Mucosa of rectum (tissue), 2 donors: ENCODE data around the gene CRTAC1.

Experiments
- H3K27ac ChIP-seq, 2 donors: one replicate each; pipeline ENCODE4 v1.7.0; 2013; ENCODE audit warnings: inconsistent platforms in 2 of 2, low read depth in 2 of 2, low read length in 2 of 2
- H3K27me3 ChIP-seq, 2 donors: one replicate each; pipeline ENCODE4 v1.7.0; 2013; ENCODE audit warnings: low read length in 2 of 2; ENCODE audit not compliant: control insufficient read depth in 2 of 2, insufficient read depth in 2 of 2
- H3K36me3 ChIP-seq, 2 donors: one replicate each; pipeline ENCODE4 v1.7.0; 2013; ENCODE audit warnings: low read length in 2 of 2; ENCODE audit not compliant: control insufficient read depth in 2 of 2, insufficient read depth in 2 of 2
- H3K4me1 ChIP-seq, 2 donors: one replicate each; pipeline ENCODE4 v1.7.0; 2013; ENCODE audit warnings: low read length in 2 of 2, mild to moderate bottlenecking in 1 of 2; ENCODE audit not compliant: control insufficient read depth in 2 of 2, insufficient read depth in 2 of 2
- H3K4me3 ChIP-seq, 2 donors: one replicate each; pipeline ENCODE4 v1.7.0; 2013; ENCODE audit warnings: low read length in 2 of 2
- H3K9ac ChIP-seq, 2 donors: one replicate each; pipeline ENCODE4 v1.7.0; 2013; ENCODE audit warnings: low read length in 2 of 2, low read depth in 1 of 2, mild to moderate bottlenecking in 1 of 2
- H3K9me3 ChIP-seq, 2 donors: one replicate each; pipeline ENCODE4 v1.7.0; 2013; ENCODE audit warnings: low read length in 2 of 2; ENCODE audit not compliant: control insufficient read depth in 2 of 2
- donor health status: healthy.
- donor health status: Normal muscosa, but diverticular disease.

CRTAC1 gene

DNA sequence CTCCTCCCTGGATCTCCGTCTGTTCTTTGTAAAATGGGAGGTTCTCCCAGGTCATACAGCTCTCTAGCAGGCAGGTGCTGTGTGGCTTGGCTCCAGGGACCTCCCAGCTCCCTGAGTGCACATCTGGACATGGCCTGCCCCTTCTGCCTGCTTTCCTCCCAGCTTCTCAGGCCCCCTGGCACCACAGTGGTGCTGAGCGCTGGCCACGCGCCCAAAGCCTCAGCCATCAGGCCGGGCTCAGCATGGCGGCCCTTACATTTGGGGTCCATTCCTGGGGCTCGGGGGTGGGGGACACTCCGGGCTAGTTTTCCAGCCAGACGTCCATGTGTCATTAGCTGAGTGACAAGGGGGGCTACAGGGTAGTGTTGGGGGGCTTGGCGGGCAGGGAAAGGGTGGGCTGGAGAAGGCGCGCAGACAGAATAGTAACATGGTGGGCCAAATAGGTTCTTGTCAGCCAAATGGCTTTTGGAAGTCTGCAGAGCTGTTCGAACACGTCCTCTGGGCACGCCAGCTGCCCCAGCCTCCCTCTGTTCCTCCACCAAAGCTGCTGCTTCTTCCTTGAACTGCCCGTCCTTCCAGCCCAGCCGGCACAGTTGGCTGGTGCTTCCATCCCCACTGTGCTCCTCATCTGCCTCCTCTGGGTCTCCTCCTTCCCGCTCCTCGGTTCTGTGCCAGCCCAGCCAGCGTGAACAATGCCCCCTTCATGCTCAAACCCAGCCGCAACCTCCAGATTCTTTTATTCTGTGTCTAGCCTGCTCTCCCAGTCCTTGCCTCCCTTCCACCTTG lies 114.9 kb downstream of the CRTAC1 start:
- Histone ChIP-seq H3K4me1 (no peaks in the 10 kb centered on the region), H3K36me3 (no peaks in the 10 kb centered on the region), H3K27ac (no peak overlapping the region), H3K27me3 (peaks cover 4 to 6% of the 10 kb centered on the region in 2 donors), H3K9me3 (no peaks in the 10 kb centered on the region), H3K4me3 (no peak overlapping the region), H3K9ac (no peak overlapping the region)

DNA sequence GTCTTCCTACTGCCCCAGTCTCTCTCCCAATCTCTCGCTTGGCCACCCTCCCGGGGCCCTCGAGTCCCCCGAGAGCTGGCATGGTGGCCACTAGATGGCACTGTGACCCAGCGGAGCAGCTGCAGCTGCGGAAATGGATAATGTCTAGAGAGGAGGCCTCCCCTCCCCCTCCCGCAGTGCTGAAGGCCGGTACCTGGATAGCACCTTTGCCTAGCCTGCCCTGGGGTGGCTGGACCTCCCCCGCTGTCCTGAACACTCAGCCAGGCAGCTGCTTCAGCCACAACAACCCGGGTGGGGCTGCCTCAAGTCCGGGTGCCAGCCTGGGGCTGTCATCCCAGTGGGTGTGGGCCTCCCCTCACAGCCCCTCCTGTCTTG lies 115.6 kb downstream of the CRTAC1 start:
- H3K9ac ChIP-seq, result no peak overlapping the region
- no peaks in the 10 kb centered on the region for H3K4me1 ChIP-seq
- H3K4me3 ChIP-seq, result no peak overlapping the region
- H3K27me3 ChIP-seq, result peaks cover 4 to 6% of the 10 kb centered on the region in 2 donors
- H3K27ac ChIP-seq, result no peak overlapping the region
- H3K36me3 ChIP-seq, result no peaks in the 10 kb centered on the region
- no peaks in the 10 kb centered on the region for H3K9me3 ChIP-seq

DNA sequence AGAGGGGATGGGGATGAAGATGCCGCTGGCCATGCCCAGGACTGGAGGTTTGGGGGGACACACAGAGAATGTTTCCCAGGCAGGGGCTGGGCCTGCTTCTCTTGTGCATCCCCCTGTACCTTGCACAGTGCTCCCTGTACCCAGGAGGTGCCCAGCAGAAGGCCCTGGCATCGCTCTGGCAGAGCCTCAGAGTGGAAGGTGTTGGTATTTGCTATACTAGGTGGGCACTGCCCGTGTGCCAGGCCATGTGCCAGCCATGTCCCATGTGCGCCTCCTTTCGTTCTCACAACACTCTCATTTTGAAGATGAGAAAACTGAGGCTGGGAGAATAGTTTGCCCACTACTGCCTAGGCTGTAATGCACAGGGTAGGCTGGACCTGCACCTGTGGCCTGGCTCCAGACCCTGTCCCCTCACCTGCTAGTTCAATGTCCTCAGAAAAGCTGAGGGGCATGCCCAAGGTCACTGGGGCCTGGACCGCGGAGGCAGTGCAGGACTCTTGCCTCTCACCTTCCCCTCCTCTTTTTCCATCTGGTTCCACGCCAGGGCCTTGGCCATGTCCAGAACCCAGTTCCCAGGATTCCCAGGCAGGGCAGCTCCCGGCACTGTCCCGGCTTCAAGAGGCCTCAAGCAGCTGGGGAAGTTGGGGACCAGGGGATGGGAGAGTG lies 116.1 kb downstream of the CRTAC1 start:
- no peak overlapping the region for H3K4me3 ChIP-seq

GRCh38 chr10:97913614-97914013 lies 116.8 kb downstream of the CRTAC1 start:
- Histone ChIP-seq H3K4me3 (no peak overlapping the region), H3K9ac (no peak overlapping the region), H3K27me3 (peaks cover 4 to 6% of the 10 kb centered on the region in 2 donors), H3K27ac (no peak overlapping the region), H3K4me1 (no peaks in the 10 kb centered on the region), H3K9me3 (no peaks in the 10 kb centered on the region), H3K36me3 (no peaks in the 10 kb centered on the region)

More for the DNA sequence above, 116.1 kb downstream of the CRTAC1 start:
- Histone ChIP-seq H3K9me3 (no peaks in the 10 kb centered on the region), H3K27me3 (peaks cover 4 to 6% of the 10 kb centered on the region in 2 donors), H3K27ac (no peak overlapping the region), H3K9ac (no peak overlapping the region), H3K4me1 (no peaks in the 10 kb centered on the region), H3K36me3 (no peaks in the 10 kb centered on the region)

- Histone ChIP-seq H3K36me3 (no peaks in the 10 kb centered on the region), H3K4me1 (no peaks in the 10 kb centered on the region), H3K9ac (no peak overlapping the region), H3K27me3 (peaks cover 4 to 6% of the 10 kb centered on the region in 2 donors), H3K9me3 (no peaks in the 10 kb centered on the region), H3K27ac (no peak overlapping the region), H3K4me3 (no peak overlapping the region)
Observed at GRCh38 chr10:97913193-97913592, 117.2 kb downstream of the CRTAC1 start.

GRCh38 chr10:97911217-97911616 lies 119.2 kb downstream of the CRTAC1 start:
- H3K4me3 ChIP-seq, result no peak overlapping the region
- no peaks in the 10 kb centered on the region for H3K4me1 ChIP-seq
- H3K27ac ChIP-seq, result no peak overlapping the region
- H3K27me3 ChIP-seq, result peaks cover 4% of the 10 kb centered on the region in 2 donors
- no peak overlapping the region for H3K9ac ChIP-seq
- no peaks in the 10 kb centered on the region for H3K9me3 ChIP-seq
- H3K36me3 ChIP-seq, result no peaks in the 10 kb centered on the region

GRCh38 chr10:97910661-97911060 lies 119.8 kb downstream of the CRTAC1 start:
- Histone ChIP-seq H3K27me3 (peaks cover 4% of the 10 kb centered on the region in 2 donors), H3K9ac (no peak overlapping the region), H3K9me3 (no peaks in the 10 kb centered on the region), H3K36me3 (no peaks in the 10 kb centered on the region), H3K4me1 (no peaks in the 10 kb centered on the region), H3K4me3 (no peak overlapping the region), H3K27ac (no peak overlapping the region)

DNA sequence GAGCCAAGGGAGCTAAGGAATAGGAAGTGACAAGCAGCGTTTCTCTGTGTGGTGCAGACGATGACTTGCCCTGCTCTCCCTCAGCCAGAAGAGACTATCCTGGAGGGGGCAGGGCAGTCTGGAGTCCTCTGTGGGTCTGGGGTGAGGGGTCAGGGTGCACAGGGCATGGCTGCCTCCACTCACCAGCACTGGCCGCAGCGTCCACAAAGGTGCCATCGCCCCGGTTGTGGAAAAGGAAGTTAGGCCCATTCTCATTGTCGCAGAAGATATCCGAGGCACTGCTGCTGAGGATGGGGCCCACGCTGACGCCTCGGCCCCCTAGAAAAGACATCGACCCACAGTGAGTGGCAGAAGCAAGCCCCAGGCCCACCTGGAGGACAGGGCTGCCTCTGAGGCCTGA lies 122.6 kb downstream of the CRTAC1 start:
- Histone ChIP-seq H3K9ac (no peak overlapping the region), H3K27ac (no peak overlapping the region), H3K4me1 (no peaks in the 10 kb centered on the region), H3K27me3 (peaks cover 0 to 4% of the 10 kb centered on the region in 2 donors), H3K9me3 (no peaks in the 10 kb centered on the region), H3K36me3 (no peaks in the 10 kb centered on the region), H3K4me3 (no peak overlapping the region)

GRCh38 chr10:97907211-97907610 lies 123.2 kb downstream of the CRTAC1 start:
- no peaks in the 10 kb centered on the region for H3K9me3 ChIP-seq
- no peak overlapping the region for H3K27ac ChIP-seq
- no peak overlapping the region for H3K4me3 ChIP-seq
- peaks cover 0 to 4% of the 10 kb centered on the region in 2 donors for H3K27me3 ChIP-seq
- no peaks in the 10 kb centered on the region for H3K4me1 ChIP-seq
- H3K9ac ChIP-seq, result no peak overlapping the region
- no peaks in the 10 kb centered on the region for H3K36me3 ChIP-seq

GRCh38 chr10:97905276-97905675 lies 125.1 kb downstream of the CRTAC1 start:
- Histone ChIP-seq H3K27me3 (no peaks in the 10 kb centered on the region), H3K9me3 (no peaks in the 10 kb centered on the region), H3K4me3 (no peak overlapping the region), H3K9ac (no peak overlapping the region), H3K36me3 (no peaks in the 10 kb centered on the region), H3K4me1 (no peaks in the 10 kb centered on the region), H3K27ac (no peak overlapping the region)
